Activated T-helper 2 cell treated with anti-CD3 and anti-CD28 coated beads, Interferon-gamma antibody, Interleukin-2, Interleukin-4, amounts not matched to agents 10 μg/mL and 5 μg/mL and 100 μg/mL, durations not matched to agents 14 hours and 24 hours and 36 hours (primary cell): Measurements from ENCODE around the gene FASTK. TPM values are rescaled to one million over a fixed set of nuclear protein-coding genes. Genes with fewer than 3 reads are reported as not detected.
"Not testable (repeated sequence)": the region's sequence is repeated elsewhere in the genome, so short reads cannot be mapped to it uniquely, and the experiment has no call there.

ENCODE experiments used
- DNase-seq: peaks from one replicate; pipeline ENCODE4 v3.0.0; 2021; ENCODE audit warnings: low spot score
- H3K27ac Mint-ChIP-seq: one replicate; pipeline ENCODE4 v1.8.0; 2021; ENCODE audit warnings: mixed read lengths
- H3K27me3 Mint-ChIP-seq: one replicate; pipeline ENCODE4 v1.8.0; 2021; ENCODE audit warnings: low read depth, mixed read lengths
- H3K36me3 Mint-ChIP-seq: one replicate; pipeline ENCODE4 v1.8.0; 2021; ENCODE audit warnings: low read depth, mixed read lengths
- H3K4me1 Mint-ChIP-seq: one replicate; pipeline ENCODE4 v1.8.0; 2021; ENCODE audit warnings: low read depth, mixed read lengths
- H3K4me3 Mint-ChIP-seq: one replicate; pipeline ENCODE4 v1.8.0; 2021; ENCODE audit warnings: low read depth, mild to moderate bottlenecking, moderate library complexity, mixed read lengths
- H3K9me3 Mint-ChIP-seq: one replicate; pipeline ENCODE4 v1.8.0; 2021; ENCODE audit warnings: mixed read lengths
- intact Hi-C: fragments of 100-400 bp; cut with micrococcal nuclease; formaldehyde crosslinking; loops from one replicate; pipeline ENCODE4 v1.15.1; 2023
- total RNA-seq: library from RNA; stranded (reverse); gene quantifications from 2 replicates; pipeline ENCODE4 v1.2.3, GENCODE V29; 2022

The FASTK gene
- total RNA-seq, 1 donor from 2014 or later = 83.2 TPM

DNA sequence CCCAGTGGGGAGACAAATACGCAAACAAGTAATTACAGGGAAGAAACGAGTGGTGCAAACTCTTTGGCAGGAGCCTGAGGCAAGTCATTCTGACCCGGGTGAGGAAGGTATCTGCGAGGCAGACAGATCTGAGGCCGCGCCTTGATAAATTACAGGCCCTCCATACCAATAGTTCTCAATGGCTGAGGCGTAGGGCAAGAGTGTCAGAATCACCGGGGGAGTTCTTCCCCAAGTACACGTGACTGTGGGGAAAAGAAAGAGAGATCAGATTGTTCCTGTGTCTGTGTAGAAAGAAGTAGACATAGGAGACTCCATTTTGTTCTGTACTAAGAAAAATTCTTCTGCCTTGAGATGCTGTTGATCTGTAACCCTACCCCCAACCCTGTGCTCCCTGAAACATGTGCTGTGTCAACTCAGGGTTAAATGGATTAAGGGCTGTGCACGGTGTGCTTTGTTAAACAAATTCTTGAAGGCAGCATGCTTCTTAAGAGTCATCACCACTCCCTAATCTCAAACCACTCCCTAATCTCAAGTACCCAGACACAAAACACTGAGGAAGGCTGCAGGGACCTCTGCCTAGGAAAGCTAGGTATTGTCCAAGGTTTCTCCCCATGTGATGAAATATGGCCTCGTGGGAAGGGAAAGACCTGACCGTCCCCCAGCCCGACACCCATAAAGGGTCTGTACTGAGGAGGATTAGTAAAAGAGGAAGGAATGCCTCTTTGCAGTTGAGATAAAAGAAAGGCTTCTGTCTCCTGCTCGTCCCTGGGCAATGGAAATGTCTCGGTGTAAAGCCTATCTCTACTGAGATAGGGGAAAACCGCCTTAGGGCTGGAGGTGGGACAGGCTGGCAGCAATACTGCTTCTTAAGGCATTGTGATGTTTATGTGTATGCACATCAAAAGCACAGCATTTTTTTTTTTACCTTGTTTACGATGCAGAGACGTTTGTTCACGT lies 53.6 kb downstream of the FASTK start:
- DNase-seq, H3K9me3 Mint-ChIP-seq, H3K36me3 Mint-ChIP-seq, intact Hi-C loops, H3K27me3 Mint-ChIP-seq: not testable (repeated sequence)
- Mint-ChIP-seq H3K27ac (peak overlapping the region; percentile 93), H3K4me3 (peak overlapping the region; percentile 96), H3K4me1 (peaks cover 13% of the 10 kb centered on the region)

Other genes with a start within 250 kb of the FASTK start
- 0.16 TPM in 1 of 2 replicates, not detected in the other for gene AOC1, start 228.3 kb downstream of the FASTK start, total RNA-seq
- 0.30 and 0.41 TPM in 2 replicates for gene KCNH2, start 102.5 kb downstream of the FASTK start, total RNA-seq
- gene NOS3, start 89.8 kb downstream of the FASTK start, total RNA-seq = 9.8 TPM in 2 replicates
- 5.0 and 6.4 TPM in 2 replicates for gene ATG9B, start 56.3 kb downstream of the FASTK start, total RNA-seq
- 59.5 and 59.6 TPM in 2 replicates for gene ABCB8, start 52.4 kb downstream of the FASTK start, total RNA-seq
- gene ASIC3, start 32.3 kb downstream of the FASTK start, total RNA-seq = 3.3 and 4.0 TPM in 2 replicates
- gene CDK5, start 22.9 kb downstream of the FASTK start, total RNA-seq = 24.1 and 25.7 TPM in 2 replicates
- gene SLC4A2, start 21.2 kb downstream of the FASTK start, total RNA-seq = 106 and 109 TPM in 2 replicates
- gene TMUB1, start 2.7 kb upstream of the FASTK start, total RNA-seq = 57.4 and 60.8 TPM in 2 replicates
- 62.5 and 64.4 TPM in 2 replicates for gene AGAP3, start 5.7 kb upstream of the FASTK start, total RNA-seq
- gene GBX1, start 86.9 kb upstream of the FASTK start, total RNA-seq = not detected in 2 replicates
- not detected in 2 replicates for gene ASB10, start 106.4 kb upstream of the FASTK start, total RNA-seq
- gene H2BK1, start 129.7 kb upstream of the FASTK start, total RNA-seq = not detected in 2 replicates
- gene ABCF2, start 146.4 kb upstream of the FASTK start, total RNA-seq = 63.4 and 69.2 TPM in 2 replicates
- 43.8 and 46.0 TPM in 2 replicates for gene CHPF2, start 151.7 kb upstream of the FASTK start, total RNA-seq
- gene SMARCD3, start 167.9 kb upstream of the FASTK start, total RNA-seq = 2.9 and 3.3 TPM in 2 replicates